ENCODE measurements around the gene IPO8.
A peak's percentile ranks its signal among the peaks of the same experiment; 100 is the strongest.

The IPO8 gene

GRCh38 chr12:30729547-30729946 is 33.9 kb upstream of the IPO8 start:
- TF ChIP-seq CTCF (conservative IDR thresholded peaks at IDR 0.05; ENCODE audit: control insufficient read depth, insufficient read depth, low read depth, low read length): no peak
- H3K4me3 ChIP-seq (ENCODE audit: control insufficient read depth, low read depth, low read length): no peak overlapping the region
- no peak for DNase-seq (ENCODE audit: low read depth)

DNA sequence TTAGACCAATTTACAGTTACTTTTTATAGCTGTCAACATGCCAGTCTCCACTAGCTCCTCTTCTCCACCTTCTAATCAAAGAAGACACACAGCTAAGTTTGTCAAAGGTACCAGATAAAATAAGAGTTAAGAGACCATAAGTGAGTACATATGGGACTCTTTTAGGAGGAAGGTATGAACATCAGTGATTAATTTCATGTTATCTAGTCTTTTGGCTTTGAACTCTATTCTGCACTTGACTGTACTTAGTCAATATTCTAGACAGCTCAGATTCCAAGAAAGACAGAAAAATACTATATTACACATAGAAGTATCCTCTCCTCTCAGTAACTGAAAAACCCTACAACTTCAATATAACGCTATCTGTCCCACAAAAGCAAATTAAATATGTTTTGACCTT is 31.0 kb upstream of the IPO8 start:
- no peak for TF ChIP-seq CTCF (conservative IDR thresholded peaks at IDR 0.05; ENCODE audit: control insufficient read depth, insufficient read depth, low read depth, low read length)
- no peak overlapping the region for H3K4me3 ChIP-seq (ENCODE audit: control insufficient read depth, low read depth, low read length)
- DNase-seq (ENCODE audit: low read depth): no peak

DNA sequence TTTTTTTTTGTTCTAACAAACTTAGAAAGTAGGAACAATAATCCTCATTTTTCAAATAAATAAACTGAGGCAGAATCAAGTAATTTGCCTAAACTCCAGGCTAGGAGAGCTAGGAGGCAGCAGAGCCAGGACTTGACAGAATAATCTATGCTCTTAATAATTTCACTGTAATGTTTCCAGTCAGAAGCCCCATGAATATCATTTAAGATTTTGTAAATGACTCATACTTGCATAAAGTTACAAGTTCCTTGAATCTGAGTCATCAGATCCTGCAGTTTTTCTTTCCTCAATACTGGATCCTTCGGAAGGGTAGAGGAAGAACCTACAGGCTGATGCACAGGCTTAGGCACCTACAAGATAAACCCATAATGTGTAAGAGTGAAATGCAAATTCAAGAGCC is 30.1 kb upstream of the IPO8 start:
- H3K4me3 ChIP-seq (ENCODE audit: control insufficient read depth, low read depth, low read length): no peak overlapping the region
- DNase-seq (ENCODE audit: low read depth): peak; percentile 81
- TF ChIP-seq CTCF (conservative IDR thresholded peaks at IDR 0.05; ENCODE audit: control insufficient read depth, insufficient read depth, low read depth, low read length): no peak

DNA sequence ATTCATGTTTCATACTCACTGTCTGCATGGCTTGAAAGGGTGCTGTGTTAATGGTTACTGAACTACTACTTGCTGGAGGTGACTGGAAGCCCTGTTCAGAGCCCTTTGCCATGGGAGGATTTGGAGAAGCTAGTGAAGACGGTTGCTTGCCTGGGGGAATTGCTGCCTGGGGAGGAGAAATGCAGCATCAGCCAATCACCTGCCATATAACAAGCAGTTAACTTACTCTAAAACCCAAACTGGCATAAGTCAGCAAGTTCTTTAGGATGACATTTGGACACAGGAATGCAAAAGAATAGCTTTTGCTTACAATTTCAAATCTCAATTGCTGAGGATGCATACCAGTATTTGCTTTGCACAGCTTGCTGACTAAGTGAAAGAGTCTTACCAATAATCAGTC is 23.4 kb upstream of the IPO8 start:
- peak; percentile 49 for DNase-seq (ENCODE audit: low read depth)
- no peak for TF ChIP-seq CTCF (conservative IDR thresholded peaks at IDR 0.05; ENCODE audit: control insufficient read depth, insufficient read depth, low read depth, low read length)
- H3K4me3 ChIP-seq (ENCODE audit: control insufficient read depth, low read depth, low read length): no peak overlapping the region

GRCh38 chr12:30707613-30708342 is 12.1 kb upstream of the IPO8 start:
- TF ChIP-seq CTCF (conservative IDR thresholded peaks at IDR 0.05; ENCODE audit: control insufficient read depth, insufficient read depth, low read depth, low read length): no peak
- no peak overlapping the region for H3K4me3 ChIP-seq (ENCODE audit: control insufficient read depth, low read depth, low read length)
- no peak for DNase-seq (ENCODE audit: low read depth)

DNA sequence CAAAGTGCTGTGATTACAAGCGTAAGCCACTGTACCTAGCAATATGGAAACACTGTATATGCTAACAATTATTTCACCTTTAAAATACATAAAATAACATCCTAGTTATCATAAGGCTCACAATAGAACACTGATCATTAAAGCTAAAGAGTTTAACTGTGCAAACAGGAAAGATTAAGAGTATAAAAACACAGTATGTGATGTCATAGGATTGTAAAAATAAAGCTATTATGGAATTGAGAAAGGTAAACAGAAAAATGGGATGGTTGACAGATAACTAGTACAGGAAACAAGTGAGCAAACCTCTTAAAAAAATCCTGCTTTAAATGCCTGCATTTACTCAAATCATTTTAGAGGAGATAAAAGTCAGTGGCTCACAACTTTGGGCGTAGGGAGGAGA is 10.8 kb upstream of the IPO8 start:
- no peak overlapping the region for H3K4me3 ChIP-seq (ENCODE audit: control insufficient read depth, low read depth, low read length)
- DNase-seq (ENCODE audit: low read depth): no peak
- no peak for TF ChIP-seq CTCF (conservative IDR thresholded peaks at IDR 0.05; ENCODE audit: control insufficient read depth, insufficient read depth, low read depth, low read length)

- no peak for TF ChIP-seq CTCF (conservative IDR thresholded peaks at IDR 0.05; ENCODE audit: control insufficient read depth, insufficient read depth, low read depth, low read length)
- peak; percentile 28 for DNase-seq (ENCODE audit: low read depth)
- H3K4me3 ChIP-seq (ENCODE audit: control insufficient read depth, low read depth, low read length): no peak overlapping the region
These were observed 5.4 kb upstream of the IPO8 start for GRCh38 chr12:30701056-30701455.
